HepG2 (cell line): ENCODE measurements around the gene EIF4G2. TPM values are rescaled to one million over a fixed set of nuclear protein-coding genes. Genes with fewer than 3 reads are reported as not detected.

Source experiments
- ARID4A ChIP-seq: sonication (generic); formaldehyde crosslinking; IDR thresholded peaks from 2 replicates; pipeline ENCODE4 v1.5.0; 2020; ENCODE audit warnings: mild to moderate bottlenecking, missing genetic modification reagents, borderline replicate concordance
- FOXA3 ChIP-seq: IDR thresholded peaks from 2 replicates; pipeline ENCODE4 v1.6.1; 2016; ENCODE audit warnings: missing genetic modification reagents, missing compliant biosample characterization
- FOXK2 ChIP-seq: fragments of 450-650 bp; IDR thresholded peaks from 2 replicates; pipeline ENCODE4 v1.6.1; 2016
- HOXA3 ChIP-seq: sonication (generic); formaldehyde crosslinking; IDR thresholded peaks from 2 replicates; pipeline ENCODE4 v1.5.0; 2020; ENCODE audit warnings: missing genetic modification reagents
- MAFK ChIP-seq, 2 experiments: IDR thresholded peaks in 1 of 2; conservative IDR thresholded peaks in 1 of 2; 2 replicates each; pipeline ENCODE4 v1.6.1; 2011; ENCODE audit warnings: improper control_type of control experiment in 2 of 2, low read length in 2 of 2
- NFKBIZ ChIP-seq: IDR thresholded peaks from 2 replicates; pipeline ENCODE4 v1.6.1; 2018; ENCODE audit warnings: missing genetic modification reagents, missing compliant biosample characterization
- POLR2G ChIP-seq: fragments of 200-400 bp; formaldehyde crosslinking; IDR thresholded peaks from 2 replicates; pipeline ENCODE4 v1.6.1; 2018; ENCODE audit warnings: mild to moderate bottlenecking, low read depth, low read length, moderate library complexity
- SNAPC4 ChIP-seq: sonication (generic); formaldehyde crosslinking; IDR thresholded peaks from 2 replicates; pipeline ENCODE4 v1.4.0; 2020; ENCODE audit warnings: mild to moderate bottlenecking, missing genetic modification reagents
- STAG1 ChIP-seq: sonication (generic); formaldehyde crosslinking; IDR thresholded peaks from 2 replicates; pipeline ENCODE4 v1.4.0; 2020; ENCODE audit warnings: missing genetic modification reagents
- TCF7 ChIP-seq: sonication (generic); IDR thresholded peaks from 2 replicates; pipeline ENCODE4 v1.6.1; 2016; ENCODE audit warnings: antibody characterized with exemption, low read depth
- THAP8 ChIP-seq: sonication (generic); formaldehyde crosslinking; IDR thresholded peaks from 2 replicates; pipeline ENCODE4 v1.5.1; 2020; ENCODE audit warnings: missing genetic modification reagents, mild to moderate bottlenecking, borderline replicate concordance
- ZGPAT ChIP-seq: IDR thresholded peaks from 2 replicates; pipeline ENCODE4 v1.6.1; 2016; ENCODE audit warnings: mild to moderate bottlenecking
- ZNF253 ChIP-seq: sonication (generic); formaldehyde crosslinking; IDR thresholded peaks from 2 replicates; pipeline ENCODE4 v1.8.0; 2022; ENCODE audit warnings: mild to moderate bottlenecking, missing genetic modification reagents, borderline replicate concordance
- ZNF468 ChIP-seq: sonication (generic); formaldehyde crosslinking; IDR thresholded peaks from 2 replicates; pipeline ENCODE4 v1.8.0; 2022; ENCODE audit warnings: mild to moderate bottlenecking, moderate library complexity, missing genetic modification reagents
- ZNF570 ChIP-seq: sonication (generic); formaldehyde crosslinking; IDR thresholded peaks from 2 replicates; pipeline ENCODE4 v1.4.0; 2020; ENCODE audit warnings: mild to moderate bottlenecking, missing genetic modification reagents, borderline replicate concordance
- ZNF784 ChIP-seq: sonication (generic); formaldehyde crosslinking; IDR thresholded peaks from 2 replicates; pipeline ENCODE4 v1.5.1; 2020; ENCODE audit warnings: missing genetic modification reagents, mild to moderate bottlenecking, borderline replicate concordance
- polyA plus RNA-seq, 8 experiments: library from polyadenylated mRNA; depleted of rRNA in 3 of 8; stranded (reverse) in 7 of 8; unstranded in 1 of 8; fragments of >200 nt; fragmentation: Illumina TruSeq in 4 of 8; extraction: Trizol in 4 of 8; gene quantifications; 2 replicates each; pipeline versions ENCODE4 v1.2.1 to v1.2.3, GENCODE V29; 2011 to 2016; ENCODE audit warnings: low read depth in 4 of 8, missing spikeins in 1 of 8, mixed read lengths in 1 of 8; ENCODE audit not compliant: insufficient read depth in 1 of 8
- total RNA-seq, 5 experiments: library from RNA; depleted of rRNA; stranded (reverse); fragments of >200 nt; fragmentation: Illumina TruSeq; extraction: Trizol; gene quantifications; 2 replicates each; pipeline ENCODE4 v1.2.3, GENCODE V29; 2016; ENCODE audit warnings: low read depth in 1 of 5

EIF4G2 gene
- total and polyA plus RNA-seq, 2 of the 13 experiments (the other 11 are each of a cell fraction or from before 2014, with no cell fraction given): 362 to 546 TPM

GRCh38 chr11:10750838-10751580 is 57.7 kb downstream of the EIF4G2 start, which contains the start of gene CTR9 (continued):
- TF ChIP-seq SNAPC4 (CRISPR knock-in tag) (peak; percentile 93), ZNF468 (CRISPR knock-in tag) (0 out of 2 replicates have a peak, but pooled peaks have one; percentile 56), STAG1 (CRISPR knock-in tag) (peak; percentile 44; the same call in 1 of the 2 replicates), ARID4A (CRISPR knock-in tag) (peak; percentile 95), POLR2G (peak; percentile 96), ZNF253 (peak; percentile 94), MAFK (conservative IDR thresholded peaks at IDR 0.05 in 1 of 2, IDR thresholded peaks at IDR 0.05 in 1 of 2; ENCODE audit: low read length in 2 of 2) (no peak), THAP8 (CRISPR knock-in tag) (no peak), ZGPAT (CRISPR knock-in tag) (peak; percentile 87), TCF7 (no peak), NFKBIZ (0 out of 2 replicates have a peak, but pooled peaks have one; percentile 77), HOXA3 (CRISPR knock-in tag) (peak; percentile 93), FOXK2 (peak; percentile 57; the same call in 1 of the 2 replicates), FOXA3 (CRISPR knock-in tag) (peak; percentile 63), ZNF784 (CRISPR knock-in tag) (peak; percentile 68; the same call in 1 of the 2 replicates), ZNF570 (no peak)
